Measurements from ENCODE around the gene SAT1. TPM values are rescaled to one million over a fixed set of nuclear protein-coding genes. Genes with fewer than 3 reads are reported as not detected.

SAT1 gene
- total RNA-seq, 3 donors from 2014 or later = 267 to 574 (median 449) TPM

- DNase-seq (no peak), ATAC-seq (no peak)
- Histone ChIP-seq H3K36me3 (ENCODE audit: low read depth) (no peaks in the 10 kb centered on the region), H3K4me3 (no peak overlapping the region), H3K9me3 (no peaks in the 10 kb centered on the region), H3K4me1 (ENCODE audit: low read depth) (no peaks in the 10 kb centered on the region)
- TF ChIP-seq, protein P1, sequence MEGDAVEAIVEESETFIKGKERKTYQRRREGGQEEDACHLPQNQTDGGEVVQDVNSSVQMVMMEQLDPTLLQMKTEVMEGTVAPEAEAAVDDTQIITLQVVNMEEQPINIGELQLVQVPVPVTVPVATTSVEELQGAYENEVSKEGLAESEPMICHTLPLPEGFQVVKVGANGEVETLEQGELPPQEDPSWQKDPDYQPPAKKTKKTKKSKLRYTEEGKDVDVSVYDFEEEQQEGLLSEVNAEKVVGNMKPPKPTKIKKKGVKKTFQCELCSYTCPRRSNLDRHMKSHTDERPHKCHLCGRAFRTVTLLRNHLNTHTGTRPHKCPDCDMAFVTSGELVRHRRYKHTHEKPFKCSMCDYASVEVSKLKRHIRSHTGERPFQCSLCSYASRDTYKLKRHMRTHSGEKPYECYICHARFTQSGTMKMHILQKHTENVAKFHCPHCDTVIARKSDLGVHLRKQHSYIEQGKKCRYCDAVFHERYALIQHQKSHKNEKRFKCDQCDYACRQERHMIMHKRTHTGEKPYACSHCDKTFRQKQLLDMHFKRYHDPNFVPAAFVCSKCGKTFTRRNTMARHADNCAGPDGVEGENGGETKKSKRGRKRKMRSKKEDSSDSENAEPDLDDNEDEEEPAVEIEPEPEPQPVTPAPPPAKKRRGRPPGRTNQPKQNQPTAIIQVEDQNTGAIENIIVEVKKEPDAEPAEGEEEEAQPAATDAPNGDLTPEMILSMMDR (IDR thresholded peaks at IDR 0.05) = no peak
- intact Hi-C loops (cut with DNase I, micrococcal nuclease) = no loop called here
Measured at GRCh38 chrX:23826653-23827052, 43.7 kb downstream of the SAT1 start.

DNA sequence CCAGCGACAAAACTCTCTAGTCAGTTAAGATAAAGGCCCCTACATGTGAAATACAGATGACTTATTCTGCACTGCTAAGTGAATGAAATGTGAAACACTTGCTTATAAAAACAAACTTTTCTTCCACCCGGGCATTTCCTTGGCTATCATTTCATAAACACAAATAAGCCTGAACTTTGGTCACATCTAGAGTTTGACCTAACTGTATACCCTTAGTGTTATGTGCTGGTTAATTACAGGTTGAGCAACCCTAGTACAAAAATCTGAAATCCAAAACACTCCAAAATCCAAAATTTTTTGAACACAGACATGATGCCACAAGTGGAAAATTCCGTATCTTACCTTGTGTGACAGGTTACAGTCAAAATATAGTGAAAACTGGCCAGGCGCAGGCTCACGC lies 45.9 kb downstream of the SAT1 start:
- Histone ChIP-seq H3K4me3 (no peak overlapping the region), H3K4me1 (ENCODE audit: low read depth) (no peaks in the 10 kb centered on the region), H3K9me3 (no peaks in the 10 kb centered on the region), H3K36me3 (ENCODE audit: low read depth) (no peaks in the 10 kb centered on the region)
- DNase-seq (no peak), ATAC-seq (no peak)
- TF ChIP-seq, protein P1 (IDR thresholded peaks at IDR 0.05) = no peak
- intact Hi-C loops (cut with DNase I, micrococcal nuclease) = no loop called here

DNA sequence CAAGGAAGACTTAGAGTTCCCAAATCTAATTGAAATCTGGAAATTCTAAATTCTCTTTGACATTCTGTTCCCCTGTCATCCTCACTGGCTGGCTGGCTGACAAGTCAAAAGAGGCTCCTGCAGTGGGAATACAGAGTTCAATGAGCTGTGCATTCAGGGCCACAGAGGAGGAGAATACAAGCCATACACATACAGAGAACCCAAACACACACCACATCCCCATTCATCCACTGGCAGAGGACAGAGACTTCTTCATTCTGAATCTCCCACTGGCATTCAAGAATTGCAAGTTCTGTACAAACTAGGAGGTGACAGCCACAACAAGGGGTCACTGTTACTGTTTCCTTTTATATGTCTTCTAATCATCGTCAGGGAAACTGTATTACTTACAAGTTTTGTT lies 49.7 kb downstream of the SAT1 start:
- DNase-seq = no peak
- no peak for ATAC-seq

More for the DNA sequence above, 49.7 kb downstream of the SAT1 start:
- TF ChIP-seq, protein P1 (IDR thresholded peaks at IDR 0.05) = no peak
- Histone ChIP-seq H3K4me3 (no peak overlapping the region), H3K9me3 (no peaks in the 10 kb centered on the region), H3K4me1 (ENCODE audit: low read depth) (no peaks in the 10 kb centered on the region), H3K36me3 (ENCODE audit: low read depth) (no peaks in the 10 kb centered on the region)
- intact Hi-C loops (cut with DNase I, micrococcal nuclease) = no loop called here

Other genes with a start within 250 kb of the SAT1 start
- gene PRDX4, start 115.7 kb upstream of the SAT1 start, total RNA-seq = 10 to 100 TPM; 23.4 to 58.5 (median 33.2) TPM
- gene ACOT9, start 39.9 kb upstream of the SAT1 start, total RNA-seq = 10 to 100 TPM; 15.6 to 30.3 (median 22.8) TPM
- 10 to 100 TPM; 19.2 to 38.7 (median 36.6) TPM for gene APOO, start 124.8 kb downstream of the SAT1 start, total RNA-seq
- not detected for gene CXorf58, start 124.8 kb downstream of the SAT1 start, total RNA-seq
- gene KLHL15, start 244.0 kb downstream of the SAT1 start, total RNA-seq = 1 to 10 TPM; 3.3 to 9.7 (median 3.4) TPM